AG09309 (cell line): ENCODE results near the gene RNF8.
"Not testable (repeated sequence)": the region's sequence is repeated elsewhere in the genome, so short reads cannot be mapped to it uniquely, and the experiment has no call there.

Source experiments
- DNase-seq: peaks from one replicate; pipeline ENCODE4 v3.0.0-alpha.2; 2010; ENCODE audit warnings: low read depth
- H3K4me3 ChIP-seq: 2 replicates; pipeline ENCODE4 v1.5.1; 2011; ENCODE audit warnings: mild to moderate bottlenecking, low read depth, low read length, moderate library complexity; ENCODE audit not compliant: control insufficient read depth
- CTCF ChIP-seq: IDR thresholded peaks from 2 replicates; pipeline ENCODE4 v1.5.1; 2011; ENCODE audit warnings: mild to moderate bottlenecking, low read depth, low read length, inconsistent platforms; ENCODE audit not compliant: insufficient read depth, control insufficient read depth; ENCODE audit errors: missing control alignments

Gene RNF8

GRCh38 chr6:37353761-37354525 is at the start of gene RNF8:
RNF8 (plus strand) TSS chr6:37353983; CDS start chr6:37354165, 182 bp downstream.
- H3K4me3 ChIP-seq, result peak within 1 kb of the TSS; percentile 90
- TF ChIP-seq CTCF, result no peak
- DNase-seq, result peak; percentile 35

- H3K4me3 ChIP-seq, result no peak overlapping the region
- no peak for DNase-seq
- no peak for TF ChIP-seq CTCF
Measured at GRCh38 chr6:37304766-37305165, 49.0 kb upstream of the RNF8 start.

- no peak for TF ChIP-seq CTCF
- no peak for DNase-seq
- no peak overlapping the region for H3K4me3 ChIP-seq
Measured at GRCh38 chr6:37305841-37306425, 47.9 kb upstream of the RNF8 start.

- no peak for DNase-seq
- TF ChIP-seq CTCF, result no peak
Measured at GRCh38 chr6:37306624-37307222, 47.1 kb upstream of the RNF8 start.

GRCh38 chr6:37307484-37307883 is 46.3 kb upstream of the RNF8 start:
- not testable (repeated sequence) for H3K4me3 ChIP-seq, DNase-seq

More at GRCh38 chr6:37306624-37307222, 47.1 kb upstream of the RNF8 start:
- no peak overlapping the region for H3K4me3 ChIP-seq

GRCh38 chr6:37308069-37308815 is 45.5 kb upstream of the RNF8 start:
- no peak for TF ChIP-seq CTCF
- H3K4me3 ChIP-seq, result no peak overlapping the region
- DNase-seq, result no peak
